ACC112 (cell line): ENCODE results near the gene MSH6.

Experiments
- H2AFZ ChIP-seq: fragments of 200-600 bp; sonication (generic); one replicate; pipeline ENCODE4 v1.6.0; 2017; ENCODE audit warnings: antibody characterized with exemption, low read length; ENCODE audit not compliant: unreplicated experiment
- H3K27ac ChIP-seq: fragments of 200-600 bp; sonication (generic); 2 replicates; pipeline ENCODE4 v1.5.1; 2014; ENCODE audit warnings: low read depth, mild to moderate bottlenecking, antibody characterized with exemption, low read length, moderate library complexity
- H3K27me3 ChIP-seq: fragments of 200-600 bp; sonication (generic); 2 replicates; pipeline ENCODE4 v1.6.1; 2014; ENCODE audit warnings: mild to moderate bottlenecking, antibody characterized with exemption, low read length, moderate library complexity, mixed read lengths; ENCODE audit not compliant: insufficient read depth
- H3K36me3 ChIP-seq: fragments of 200-600 bp; sonication (generic); 2 replicates; pipeline ENCODE4 v1.6.1; 2016; ENCODE audit warnings: mild to moderate bottlenecking, antibody characterized with exemption, low read length, moderate library complexity, mixed read lengths; ENCODE audit not compliant: insufficient read depth
- H3K4me1 ChIP-seq: fragments of 200-600 bp; sonication (generic); one replicate; pipeline ENCODE4 v1.6.1; 2016; ENCODE audit warnings: low read length, mixed read lengths; ENCODE audit not compliant: insufficient read depth, unreplicated experiment, control insufficient read depth
- H3K4me3 ChIP-seq: fragments of 200-600 bp; sonication (generic); 2 replicates; pipeline ENCODE4 v1.5.1; 2014; ENCODE audit warnings: mild to moderate bottlenecking, low read depth, low read length
- H3K79me2 ChIP-seq: fragments of 200-600 bp; sonication (generic); one replicate; pipeline ENCODE4 v1.6.0; 2016; ENCODE audit warnings: low read length; ENCODE audit not compliant: control insufficient read depth, unreplicated experiment, insufficient read depth

MSH6 gene

GRCh38 chr2:47783486-47784351, 774 bp downstream of the MSH6 start:
- Histone ChIP-seq H3K79me2 (peaks cover 43% of the 10 kb centered on the region), H3K4me3 (peak overlapping the region; percentile 93)

GRCh38 chr2:47784352-47784851, 1.5 kb downstream of the MSH6 start:
- Histone ChIP-seq H3K4me3 (peak overlapping the region; percentile 93), H3K27ac (peak overlapping the region; percentile 31; the same call in 1 of the 2 replicates), H3K4me1 (peaks cover 21% of the 10 kb centered on the region), H3K36me3 (peaks cover 6% of the 10 kb centered on the region; the same call in 1 of the 2 replicates), H2AFZ (no peak overlapping the region), H3K79me2 (peaks cover 50% of the 10 kb centered on the region), H3K27me3 (no peaks in the 10 kb centered on the region)

More at GRCh38 chr2:47783486-47784351, 774 bp downstream of the MSH6 start:
- no peaks in the 10 kb centered on the region for H3K27me3 ChIP-seq
- peak overlapping the region; percentile 91 for H3K27ac ChIP-seq
- peak overlapping the region; percentile 83 for H2AFZ ChIP-seq
- H3K4me1 ChIP-seq: peaks cover 21% of the 10 kb centered on the region
- peaks cover 6% of the 10 kb centered on the region; the same call in 1 of the 2 replicates for H3K36me3 ChIP-seq

DNA sequence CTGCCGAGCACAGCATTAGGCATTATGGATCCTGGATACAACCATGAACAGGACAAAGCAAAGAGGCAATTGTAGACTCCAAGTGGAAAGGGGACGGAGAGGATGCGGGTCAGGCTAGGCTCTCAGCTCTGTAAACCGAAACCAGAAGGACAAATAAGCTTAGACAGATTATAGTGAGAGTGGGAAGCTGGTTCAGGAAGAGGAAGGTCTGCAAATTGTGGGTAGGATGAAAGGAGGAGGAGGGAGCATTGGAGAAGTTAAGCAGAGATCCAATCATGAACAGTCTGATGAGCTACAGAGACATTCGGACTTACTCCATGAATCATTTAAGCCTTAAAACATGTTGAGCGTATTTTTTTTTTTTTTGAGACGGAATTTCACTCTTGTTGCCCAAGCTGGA, 3.0 kb downstream of the MSH6 start:
- H3K4me3 ChIP-seq: no peak overlapping the region; the same call in 1 of the 2 replicates
- H3K27ac ChIP-seq: no peak overlapping the region
- peaks cover 14% of the 10 kb centered on the region; the same call in 1 of the 2 replicates for H3K36me3 ChIP-seq
- no peaks in the 10 kb centered on the region for H3K27me3 ChIP-seq
- H2AFZ ChIP-seq: no peak overlapping the region
- peaks cover 21% of the 10 kb centered on the region for H3K4me1 ChIP-seq
- peaks cover 65% of the 10 kb centered on the region for H3K79me2 ChIP-seq

DNA sequence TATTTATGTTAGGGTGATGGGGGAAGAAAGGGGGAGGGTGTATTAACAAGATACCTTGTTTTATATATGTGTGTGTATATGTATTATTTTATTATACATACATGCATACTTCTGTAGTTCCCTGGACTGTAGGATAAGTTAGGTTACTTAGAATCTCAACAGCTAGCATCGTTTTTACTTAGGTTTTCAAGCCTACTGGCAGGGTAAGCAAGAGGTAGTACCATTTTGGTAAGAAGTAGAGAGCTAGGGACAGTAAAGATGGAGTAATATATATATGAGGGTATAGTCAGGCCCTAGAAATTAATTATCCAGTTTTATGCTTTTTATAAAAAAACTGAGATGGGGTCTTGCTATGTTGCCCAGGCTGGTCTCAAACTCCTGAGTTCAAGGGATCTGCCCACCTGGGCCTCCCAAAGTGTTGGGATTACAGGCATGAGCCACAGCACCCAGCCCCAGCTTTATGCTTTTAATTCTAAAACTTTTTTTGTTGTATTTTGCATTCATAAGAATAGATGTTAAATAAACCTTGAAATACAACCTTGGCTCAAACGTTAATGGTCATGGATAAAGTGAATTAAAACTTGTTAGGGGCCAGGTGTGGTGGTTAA, 13.2 kb downstream of the MSH6 start:
- peaks cover 52% of the 10 kb centered on the region for H3K79me2 ChIP-seq
- peaks cover 56% of the 10 kb centered on the region for H3K36me3 ChIP-seq
- H3K4me3 ChIP-seq: no peak overlapping the region
- no peak overlapping the region for H2AFZ ChIP-seq
- H3K4me1 ChIP-seq: no peaks in the 10 kb centered on the region
- H3K27ac ChIP-seq: no peak overlapping the region
- H3K27me3 ChIP-seq: no peaks in the 10 kb centered on the region

- H2AFZ ChIP-seq: no peak overlapping the region
- peaks cover 78% of the 10 kb centered on the region for H3K36me3 ChIP-seq
- no peaks in the 10 kb centered on the region for H3K4me1 ChIP-seq
- H3K4me3 ChIP-seq: no peak overlapping the region
- no peak overlapping the region for H3K27ac ChIP-seq
- no peaks in the 10 kb centered on the region for H3K27me3 ChIP-seq
- H3K79me2 ChIP-seq: peaks cover 39% of the 10 kb centered on the region
Observed at GRCh38 chr2:47798631-47799030, 15.7 kb downstream of the MSH6 start.

- Histone ChIP-seq H3K79me2 (peaks cover 40% of the 10 kb centered on the region), H2AFZ (no peak overlapping the region)
Observed at GRCh38 chr2:47799031-47799609, 16.2 kb downstream of the MSH6 start.

DNA sequence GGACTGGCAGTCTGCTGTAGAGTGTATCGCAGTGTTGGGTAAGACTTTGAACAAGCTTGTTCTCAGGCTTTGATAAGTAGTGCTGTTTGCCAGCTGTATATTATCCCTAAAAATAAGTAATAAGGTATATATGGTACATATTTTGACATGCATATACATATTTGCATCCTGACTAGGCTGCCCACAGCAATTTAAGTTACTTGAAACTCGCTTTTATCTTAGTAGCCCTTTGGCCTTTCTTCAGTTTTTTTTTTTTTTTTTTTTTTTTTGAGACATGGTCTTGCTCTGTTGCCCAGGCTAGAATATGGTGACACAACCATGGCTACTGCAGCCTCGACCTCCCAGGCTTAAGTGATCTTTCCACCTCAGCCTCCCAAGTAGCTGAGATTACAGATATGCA, 18.2 kb downstream of the MSH6 start:
- Histone ChIP-seq H3K36me3 (peaks cover 91% of the 10 kb centered on the region), H3K4me1 (no peaks in the 10 kb centered on the region), H3K79me2 (peaks cover 24% of the 10 kb centered on the region), H2AFZ (no peak overlapping the region), H3K27ac (no peak overlapping the region), H3K27me3 (no peaks in the 10 kb centered on the region), H3K4me3 (no peak overlapping the region)

More at GRCh38 chr2:47799031-47799609, 16.2 kb downstream of the MSH6 start:
- no peaks in the 10 kb centered on the region for H3K27me3 ChIP-seq
- H3K27ac ChIP-seq: no peak overlapping the region
- peaks cover 83% of the 10 kb centered on the region for H3K36me3 ChIP-seq
- no peaks in the 10 kb centered on the region for H3K4me1 ChIP-seq
- H3K4me3 ChIP-seq: no peak overlapping the region

DNA sequence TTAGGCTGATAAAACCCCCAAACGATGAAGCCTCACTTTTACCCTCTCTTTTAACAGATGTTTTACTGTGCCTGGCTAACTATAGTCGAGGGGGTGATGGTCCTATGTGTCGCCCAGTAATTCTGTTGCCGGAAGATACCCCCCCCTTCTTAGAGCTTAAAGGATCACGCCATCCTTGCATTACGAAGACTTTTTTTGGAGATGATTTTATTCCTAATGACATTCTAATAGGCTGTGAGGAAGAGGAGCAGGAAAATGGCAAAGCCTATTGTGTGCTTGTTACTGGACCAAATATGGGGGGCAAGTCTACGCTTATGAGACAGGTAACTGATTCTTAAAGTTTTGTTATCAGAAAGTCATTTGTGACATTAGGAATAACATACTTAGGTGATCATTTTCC, 20.4 kb downstream of the MSH6 start:
- H3K79me2 ChIP-seq: peaks cover 16% of the 10 kb centered on the region
- no peaks in the 10 kb centered on the region for H3K4me1 ChIP-seq
- H3K27me3 ChIP-seq: no peaks in the 10 kb centered on the region
- H3K36me3 ChIP-seq: peaks cover 90% of the 10 kb centered on the region
- no peak overlapping the region for H2AFZ ChIP-seq
- no peak overlapping the region for H3K4me3 ChIP-seq
- H3K27ac ChIP-seq: no peak overlapping the region

GRCh38 chr2:47803770-47804169, 20.8 kb downstream of the MSH6 start:
- Histone ChIP-seq H3K79me2 (peaks cover 16% of the 10 kb centered on the region), H3K27ac (no peak overlapping the region), H3K27me3 (no peaks in the 10 kb centered on the region), H3K4me3 (no peak overlapping the region), H3K36me3 (peaks cover 89% of the 10 kb centered on the region), H3K4me1 (no peaks in the 10 kb centered on the region), H2AFZ (no peak overlapping the region)

GRCh38 chr2:47805850-47806249, 22.9 kb downstream of the MSH6 start:
- peaks cover 76% of the 10 kb centered on the region for H3K36me3 ChIP-seq
- H2AFZ ChIP-seq: no peak overlapping the region
- no peaks in the 10 kb centered on the region for H3K27me3 ChIP-seq
- no peak overlapping the region for H3K27ac ChIP-seq
- H3K4me1 ChIP-seq: peaks cover 5% of the 10 kb centered on the region
- H3K4me3 ChIP-seq: no peak overlapping the region
- peaks cover 5% of the 10 kb centered on the region for H3K79me2 ChIP-seq
